Neural cell (in vitro differentiated cells): ENCODE data around the gene DNAJC12. TPM values are rescaled to one million over a fixed set of nuclear protein-coding genes. Genes with fewer than 3 reads are reported as not detected.
A peak's percentile ranks its signal among the peaks of the same experiment; 100 is the strongest.

ENCODE experiments used
- H2AFZ ChIP-seq: fragments of 200-600, 300-800 bp; sonication (generic), shearing (Covaris generic); 2 replicates; pipeline ENCODE4 v1.6.0; 2014; ENCODE audit warnings: low read depth, mild to moderate bottlenecking, antibody characterized with exemption, low read length, moderate library complexity
- H3F3A ChIP-seq: fragments of 200-600 bp; shearing (Covaris generic); 2 replicates; pipeline ENCODE4 v1.6.1; 2016; ENCODE audit warnings: mild to moderate bottlenecking, moderate library complexity, mixed read lengths, antibody characterized with exemption, low read length; ENCODE audit not compliant: insufficient read depth, poor library complexity, severe bottlenecking
- H3K27ac ChIP-seq: fragments of 200-600, 300-800 bp; sonication (generic), shearing (Covaris generic); 2 replicates; pipeline ENCODE4 v1.5.1; 2014; ENCODE audit warnings: mild to moderate bottlenecking, low read length, moderate library complexity
- H3K27me3 ChIP-seq: fragments of 300-800, 200-600 bp; sonication (generic), shearing (Covaris generic); 2 replicates; pipeline ENCODE4 v1.6.0; 2014; ENCODE audit warnings: mild to moderate bottlenecking, low read depth, low read length, moderate library complexity; ENCODE audit not compliant: insufficient read depth
- H3K36me3 ChIP-seq: fragments of 300-800, 200-600 bp; sonication (generic), shearing (Covaris generic); 2 replicates; pipeline ENCODE4 v1.5.1; 2014; ENCODE audit warnings: mild to moderate bottlenecking, antibody characterized with exemption, low read length, moderate library complexity; ENCODE audit not compliant: insufficient read depth
- H3K4me2 ChIP-seq: fragments of 300-800, 200-600 bp; sonication (generic), shearing (Covaris generic); 2 replicates; pipeline ENCODE4 v1.6.0; 2014; ENCODE audit warnings: mild to moderate bottlenecking, low read length
- H3K4me3 ChIP-seq: fragments of 300-800, 200-600 bp; sonication (generic), shearing (Covaris generic); 2 replicates; pipeline ENCODE4 v1.5.1; 2014; ENCODE audit warnings: mild to moderate bottlenecking, low read length, moderate library complexity
- H3K79me2 ChIP-seq: fragments of 200-600 bp; shearing (Covaris generic); replicated peaks from 2 replicates; pipeline ENCODE4 v1.6.0; 2014; ENCODE audit warnings: mild to moderate bottlenecking, low read length, moderate library complexity; ENCODE audit not compliant: insufficient read depth
- H3K9ac ChIP-seq: fragments of 300-800, 200-600 bp; sonication (generic), shearing (Covaris generic); 2 replicates; pipeline ENCODE4 v1.6.1; 2016; ENCODE audit warnings: mild to moderate bottlenecking, low read length, mixed read lengths
- H3K9me2 ChIP-seq: fragments of 200-600 bp; shearing (Covaris generic); 2 replicates; pipeline ENCODE4 v1.6.1; 2016; ENCODE audit warnings: mild to moderate bottlenecking, low read length, mixed read lengths; ENCODE audit not compliant: insufficient read depth
- H3K9me3 ChIP-seq: fragments of 200-600, 300-800 bp; sonication (generic), shearing (Covaris generic); 2 replicates; pipeline ENCODE4 v1.6.1; 2016; ENCODE audit warnings: mild to moderate bottlenecking, mixed run types, low read length, moderate library complexity, mixed read lengths
- H4K20me1 ChIP-seq: fragments of 200-600 bp; shearing (Covaris generic); 2 replicates; pipeline ENCODE4 v1.6.1; 2016; ENCODE audit warnings: mild to moderate bottlenecking, mixed run types; ENCODE audit not compliant: insufficient read depth
- EP300 ChIP-seq: fragments of 450-650 bp; conservative IDR thresholded peaks from 2 replicates; pipeline ENCODE4 v1.6.1; 2014; ENCODE audit warnings: antibody characterized with exemption, mild to moderate bottlenecking, moderate library complexity; ENCODE audit not compliant: poor library complexity, severe bottlenecking
- EZH2 ChIP-seq: fragments of 200-600, 300-800 bp; shearing (Covaris generic), sonication (generic); IDR thresholded peaks from 2 replicates; pipeline ENCODE4 v1.6.1; 2014; ENCODE audit warnings: antibody characterized with exemption, low read length, borderline replicate concordance, mild to moderate bottlenecking; ENCODE audit not compliant: insufficient read depth, poor library complexity, severe bottlenecking
- MXI1 ChIP-seq: fragments of 450-650 bp; conservative IDR thresholded peaks from 2 replicates; pipeline ENCODE4 v1.6.1; 2014; ENCODE audit warnings: antibody characterized with exemption, mild to moderate bottlenecking; ENCODE audit not compliant: poor library complexity, severe bottlenecking
- POLR2AphosphoS5 ChIP-seq: IDR thresholded peaks from 2 replicates; pipeline ENCODE4 v1.6.1; 2012
- RAD21 ChIP-seq: fragments of 450-650 bp; conservative IDR thresholded peaks from 2 replicates; pipeline ENCODE4 v1.6.1; 2014; ENCODE audit warnings: antibody characterized with exemption, mild to moderate bottlenecking, moderate library complexity
- SMC3 ChIP-seq: fragments of 450-650 bp; conservative IDR thresholded peaks from 2 replicates; pipeline ENCODE4 v1.6.1; 2014; ENCODE audit warnings: antibody characterized with exemption, mild to moderate bottlenecking, moderate library complexity; ENCODE audit not compliant: poor library complexity
- TAF1 ChIP-seq: IDR thresholded peaks from 2 replicates; pipeline ENCODE4 v1.6.1; 2012; ENCODE audit warnings: low read depth
- polyA plus RNA-seq: library from polyadenylated mRNA; depleted of rRNA; stranded (reverse); fragments of >200 nt; gene quantifications from 2 replicates; pipeline ENCODE4 v1.2.3, GENCODE V29; 2014
- TF ChIP-seq, protein P1 (sequence below): IDR thresholded peaks from 2 replicates; pipeline ENCODE4 v1.6.1; 2012; ENCODE audit warnings: borderline replicate concordance
- TF ChIP-seq, protein P2 (sequence below): fragments of 450-650 bp; IDR thresholded peaks from 2 replicates; pipeline ENCODE4 v1.5.1; 2014; ENCODE audit warnings: antibody characterized with exemption, mild to moderate bottlenecking, moderate library complexity; ENCODE audit not compliant: poor library complexity, severe bottlenecking

The DNAJC12 gene
- polyA plus RNA-seq, 1 donor from 2014 or later: 32.2 TPM

- Histone ChIP-seq H3K36me3 (no peaks in the 10 kb centered on the region), H3K4me3 (no peak overlapping the region), H2AFZ (no peak overlapping the region), H4K20me1 (no peaks in the 10 kb centered on the region), H3K9me3 (no peaks in the 10 kb centered on the region), H3K27ac (no peak overlapping the region), H3K9ac (no peak overlapping the region), H3K4me2 (peak overlapping the region; percentile 9), H3K27me3 (no peaks in the 10 kb centered on the region), H3K79me2 (no peaks in the 10 kb centered on the region), H3K9me2 (no peaks in the 10 kb centered on the region), H3F3A (no peaks in the 10 kb centered on the region)
- TF ChIP-seq EZH2: no peak
- TF ChIP-seq POLR2AphosphoS5: no peak
- no peak for TF ChIP-seq EP300
- no peak for TF ChIP-seq TAF1
- TF ChIP-seq MXI1: no peak
- TF ChIP-seq, protein P1, sequence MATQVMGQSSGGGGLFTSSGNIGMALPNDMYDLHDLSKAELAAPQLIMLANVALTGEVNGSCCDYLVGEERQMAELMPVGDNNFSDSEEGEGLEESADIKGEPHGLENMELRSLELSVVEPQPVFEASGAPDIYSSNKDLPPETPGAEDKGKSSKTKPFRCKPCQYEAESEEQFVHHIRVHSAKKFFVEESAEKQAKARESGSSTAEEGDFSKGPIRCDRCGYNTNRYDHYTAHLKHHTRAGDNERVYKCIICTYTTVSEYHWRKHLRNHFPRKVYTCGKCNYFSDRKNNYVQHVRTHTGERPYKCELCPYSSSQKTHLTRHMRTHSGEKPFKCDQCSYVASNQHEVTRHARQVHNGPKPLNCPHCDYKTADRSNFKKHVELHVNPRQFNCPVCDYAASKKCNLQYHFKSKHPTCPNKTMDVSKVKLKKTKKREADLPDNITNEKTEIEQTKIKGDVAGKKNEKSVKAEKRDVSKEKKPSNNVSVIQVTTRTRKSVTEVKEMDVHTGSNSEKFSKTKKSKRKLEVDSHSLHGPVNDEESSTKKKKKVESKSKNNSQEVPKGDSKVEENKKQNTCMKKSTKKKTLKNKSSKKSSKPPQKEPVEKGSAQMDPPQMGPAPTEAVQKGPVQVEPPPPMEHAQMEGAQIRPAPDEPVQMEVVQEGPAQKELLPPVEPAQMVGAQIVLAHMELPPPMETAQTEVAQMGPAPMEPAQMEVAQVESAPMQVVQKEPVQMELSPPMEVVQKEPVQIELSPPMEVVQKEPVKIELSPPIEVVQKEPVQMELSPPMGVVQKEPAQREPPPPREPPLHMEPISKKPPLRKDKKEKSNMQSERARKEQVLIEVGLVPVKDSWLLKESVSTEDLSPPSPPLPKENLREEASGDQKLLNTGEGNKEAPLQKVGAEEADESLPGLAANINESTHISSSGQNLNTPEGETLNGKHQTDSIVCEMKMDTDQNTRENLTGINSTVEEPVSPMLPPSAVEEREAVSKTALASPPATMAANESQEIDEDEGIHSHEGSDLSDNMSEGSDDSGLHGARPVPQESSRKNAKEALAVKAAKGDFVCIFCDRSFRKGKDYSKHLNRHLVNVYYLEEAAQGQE: no peak
- TF ChIP-seq, protein P2, sequence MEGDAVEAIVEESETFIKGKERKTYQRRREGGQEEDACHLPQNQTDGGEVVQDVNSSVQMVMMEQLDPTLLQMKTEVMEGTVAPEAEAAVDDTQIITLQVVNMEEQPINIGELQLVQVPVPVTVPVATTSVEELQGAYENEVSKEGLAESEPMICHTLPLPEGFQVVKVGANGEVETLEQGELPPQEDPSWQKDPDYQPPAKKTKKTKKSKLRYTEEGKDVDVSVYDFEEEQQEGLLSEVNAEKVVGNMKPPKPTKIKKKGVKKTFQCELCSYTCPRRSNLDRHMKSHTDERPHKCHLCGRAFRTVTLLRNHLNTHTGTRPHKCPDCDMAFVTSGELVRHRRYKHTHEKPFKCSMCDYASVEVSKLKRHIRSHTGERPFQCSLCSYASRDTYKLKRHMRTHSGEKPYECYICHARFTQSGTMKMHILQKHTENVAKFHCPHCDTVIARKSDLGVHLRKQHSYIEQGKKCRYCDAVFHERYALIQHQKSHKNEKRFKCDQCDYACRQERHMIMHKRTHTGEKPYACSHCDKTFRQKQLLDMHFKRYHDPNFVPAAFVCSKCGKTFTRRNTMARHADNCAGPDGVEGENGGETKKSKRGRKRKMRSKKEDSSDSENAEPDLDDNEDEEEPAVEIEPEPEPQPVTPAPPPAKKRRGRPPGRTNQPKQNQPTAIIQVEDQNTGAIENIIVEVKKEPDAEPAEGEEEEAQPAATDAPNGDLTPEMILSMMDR: no peak
- TF ChIP-seq SMC3: no peak
- TF ChIP-seq RAD21: no peak
These were observed 48.2 kb downstream of the DNAJC12 start for GRCh38 chr10:67789769-67790168.

- Histone ChIP-seq H3K27ac (no peak overlapping the region), H3K27me3 (no peaks in the 10 kb centered on the region), H3K9ac (no peak overlapping the region), H3K9me2 (no peaks in the 10 kb centered on the region), H3K79me2 (no peaks in the 10 kb centered on the region), H2AFZ (no peak overlapping the region), H3F3A (no peaks in the 10 kb centered on the region), H4K20me1 (no peaks in the 10 kb centered on the region), H3K36me3 (no peaks in the 10 kb centered on the region), H3K4me3 (no peak overlapping the region), H3K9me3 (no peaks in the 10 kb centered on the region), H3K4me2 (no peak overlapping the region)
- no peak for TF ChIP-seq EZH2
- TF ChIP-seq, protein P2: no peak
- TF ChIP-seq EP300: no peak
- TF ChIP-seq MXI1: no peak
- TF ChIP-seq TAF1: no peak
- no peak for TF ChIP-seq SMC3
- TF ChIP-seq, protein P1: no peak
- no peak for TF ChIP-seq POLR2AphosphoS5
- no peak for TF ChIP-seq RAD21
These were observed 49.7 kb downstream of the DNAJC12 start for GRCh38 chr10:67788028-67788886.
